Activated CD4-positive, alpha-beta memory T cell treated with anti-CD3 and anti-CD28 coated beads, Interleukin-2, amount 10 ng/mL, durations not matched to agents 7 days and 5 days (primary cell): ENCODE results near the gene CDH20. TPM values are rescaled to one million over a fixed set of nuclear protein-coding genes. Genes with fewer than 3 reads are reported as not detected.

Experiments used
- CTCF ChIA-PET: fragments of 350-600 bp; sonication (Branson Sonifier 250); formaldehyde crosslinking; loops from one replicate; lab custom pipeline; 2021; ENCODE audit warnings: antibody characterized with exemption, inconsistent platforms; lab: Charles Lee
- POLR2A ChIA-PET: fragments of 350-600 bp; sonication (Branson Sonifier 250); formaldehyde crosslinking; loops from one replicate; lab custom pipeline; 2021; ENCODE audit warnings: antibody characterized with exemption; lab: Charles Lee
- DNase-seq: peaks from one replicate; pipeline ENCODE4 v3.0.0-alpha.2; 2020
- H3K27ac Mint-ChIP-seq: one replicate; pipeline ENCODE4 v1.8.0; 2021; ENCODE audit warnings: mild to moderate bottlenecking, mixed read lengths
- H3K27me3 Mint-ChIP-seq: one replicate; pipeline ENCODE4 v1.8.0; 2021; ENCODE audit warnings: mixed read lengths
- H3K36me3 Mint-ChIP-seq: one replicate; pipeline ENCODE4 v1.8.0; 2021; ENCODE audit warnings: low read depth, mixed read lengths
- H3K4me1 Mint-ChIP-seq: one replicate; pipeline ENCODE4 v1.8.0; 2021; ENCODE audit warnings: mixed read lengths
- H3K4me3 Mint-ChIP-seq: one replicate; pipeline ENCODE4 v1.8.0; 2021; ENCODE audit warnings: mild to moderate bottlenecking, mixed read lengths
- H3K9me3 Mint-ChIP-seq: one replicate; pipeline ENCODE4 v1.8.0; 2021; ENCODE audit warnings: mixed read lengths
- total RNA-seq, 2 experiments: library from RNA; stranded (reverse); gene quantifications; one replicate each; pipeline ENCODE4 v1.2.3, GENCODE V29; 2021

The CDH20 gene
- total RNA-seq, 2 experiments from 2014 or later, result not detected

DNA sequence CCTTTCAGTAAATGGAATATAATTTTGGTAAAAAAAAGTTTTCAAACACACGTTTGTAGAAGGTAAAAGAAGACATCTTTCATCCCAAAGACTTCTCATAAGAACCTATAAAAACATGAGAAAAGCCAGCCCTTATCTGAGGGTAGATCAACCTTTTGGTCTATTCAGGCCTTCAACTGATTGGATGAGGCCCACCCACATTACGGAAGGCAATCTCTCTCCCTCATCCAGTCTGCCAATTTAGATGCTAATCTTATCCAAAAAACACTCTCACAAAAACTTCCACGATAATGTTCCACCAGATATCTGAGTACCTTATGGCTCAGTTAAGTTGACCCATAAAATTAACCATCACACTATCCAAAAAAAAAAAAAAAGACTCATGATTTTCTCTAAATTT, 2.2 kb upstream of the CDH20 start:
- CTCF ChIA-PET, result interaction anchor here (1.1 kb wide), 1 partner anchor 9 kb away, joined by 3 read pairs; no protein-coding TSS in a partner anchor
- no peak overlapping the region for H3K4me3 Mint-ChIP-seq
- H3K27me3 Mint-ChIP-seq, result peaks cover 20% of the 10 kb centered on the region
- POLR2A ChIA-PET, result no interaction called here
- H3K9me3 Mint-ChIP-seq, result no peaks in the 10 kb centered on the region
- no peaks in the 10 kb centered on the region for H3K4me1 Mint-ChIP-seq
- no peak for DNase-seq
- H3K27ac Mint-ChIP-seq, result no peak overlapping the region
- H3K36me3 Mint-ChIP-seq, result no peaks in the 10 kb centered on the region

DNA sequence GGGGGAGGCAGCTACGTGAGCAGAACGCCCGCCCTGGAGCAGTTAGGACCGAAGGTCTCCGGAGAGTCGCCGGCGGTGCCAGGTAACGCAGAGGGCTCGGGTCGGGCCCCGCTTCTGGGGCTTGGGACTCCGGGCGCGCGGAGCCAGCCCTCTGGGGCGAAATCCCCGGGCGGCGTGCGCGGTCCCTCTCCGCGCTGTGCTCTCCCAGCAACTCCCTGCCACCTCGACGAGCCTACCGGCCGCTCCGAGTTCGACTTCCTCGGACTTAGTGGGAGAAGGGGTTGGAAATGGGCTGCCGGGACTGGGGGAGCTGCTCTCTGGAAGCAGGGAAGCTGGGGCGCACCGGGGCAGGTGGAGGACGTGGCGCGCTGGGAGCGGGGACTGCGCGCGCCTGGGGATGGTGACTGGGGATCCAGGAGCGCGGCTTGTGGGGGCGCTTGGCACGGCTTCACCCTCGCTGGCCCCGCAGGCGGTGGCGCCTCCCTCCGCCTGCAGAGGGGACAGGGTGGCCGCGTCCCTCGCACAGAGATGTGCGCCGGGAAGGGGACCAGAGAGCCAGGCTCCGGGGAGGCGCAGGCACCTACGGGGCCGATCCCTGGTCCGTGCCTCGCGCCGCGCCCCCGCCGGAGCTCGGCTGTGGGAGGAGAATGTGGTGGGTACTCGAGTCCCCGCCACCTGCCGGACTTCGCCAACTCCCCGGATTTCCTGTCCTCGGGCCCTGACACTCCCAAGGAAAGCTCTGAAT, 688 bp downstream of the CDH20 start:
- Mint-ChIP-seq H3K4me3 (no peak overlapping the region), H3K27ac (no peak overlapping the region), H3K36me3 (no peaks in the 10 kb centered on the region), H3K27me3 (peaks cover 22% of the 10 kb centered on the region), H3K4me1 (no peaks in the 10 kb centered on the region), H3K9me3 (no peaks in the 10 kb centered on the region)
- DNase-seq, result no peak
- POLR2A ChIA-PET, result no interaction called here
- CTCF ChIA-PET, result no interaction called here

GRCh38 chr18:61334491-61334850, 1.2 kb downstream of the CDH20 start:
- no peak overlapping the region for H3K4me3 Mint-ChIP-seq
- no peaks in the 10 kb centered on the region for H3K36me3 Mint-ChIP-seq
- ChIA-PET CTCF (no interaction called here), POLR2A (no interaction called here)
- DNase-seq, result no peak
- H3K4me1 Mint-ChIP-seq, result no peaks in the 10 kb centered on the region
- peaks cover 22% of the 10 kb centered on the region for H3K27me3 Mint-ChIP-seq
- no peak overlapping the region for H3K27ac Mint-ChIP-seq
- H3K9me3 Mint-ChIP-seq, result no peaks in the 10 kb centered on the region

DNA sequence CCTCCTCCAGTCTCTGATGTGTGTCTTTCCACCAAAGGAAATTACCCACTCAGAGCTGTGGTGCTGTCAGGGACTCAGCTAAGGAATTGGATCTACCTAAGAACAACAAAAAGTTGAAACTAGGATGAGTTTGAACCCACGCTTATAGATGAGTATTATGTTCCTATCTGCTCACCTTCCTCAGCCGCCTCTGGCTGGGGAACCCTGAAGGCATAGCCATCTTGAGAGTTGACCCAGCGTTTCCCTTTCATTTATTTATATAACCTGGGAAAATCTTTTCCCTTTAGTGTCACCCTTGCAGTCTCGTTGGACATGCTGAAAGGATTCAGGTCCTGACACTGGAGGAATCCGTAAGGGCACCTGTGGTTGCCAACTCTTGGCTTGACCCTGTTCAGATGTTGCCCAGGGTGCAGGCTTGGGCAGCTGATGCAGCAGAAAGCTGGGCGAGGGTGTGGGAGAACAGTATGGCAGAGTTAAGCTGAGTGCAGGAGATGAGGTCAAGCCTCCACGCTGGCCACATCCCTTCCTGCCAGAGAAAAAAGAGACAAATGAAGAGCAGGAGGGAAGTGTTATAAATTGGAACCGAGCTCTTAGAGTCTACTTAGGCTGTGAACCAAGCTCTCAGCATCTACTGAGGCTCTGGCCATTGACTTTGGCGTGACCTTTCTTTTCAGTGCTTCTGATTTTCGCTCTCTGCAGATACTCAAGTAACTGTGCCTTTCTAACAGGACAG, 1.9 kb downstream of the CDH20 start:
- H3K4me1 Mint-ChIP-seq, result no peaks in the 10 kb centered on the region
- no peaks in the 10 kb centered on the region for H3K9me3 Mint-ChIP-seq
- H3K4me3 Mint-ChIP-seq, result no peak overlapping the region
- no peaks in the 10 kb centered on the region for H3K36me3 Mint-ChIP-seq
- POLR2A ChIA-PET, result no interaction called here
- H3K27me3 Mint-ChIP-seq, result peaks cover 22% of the 10 kb centered on the region
- no peak for DNase-seq
- H3K27ac Mint-ChIP-seq, result no peak overlapping the region
- CTCF ChIA-PET, result no interaction called here

DNA sequence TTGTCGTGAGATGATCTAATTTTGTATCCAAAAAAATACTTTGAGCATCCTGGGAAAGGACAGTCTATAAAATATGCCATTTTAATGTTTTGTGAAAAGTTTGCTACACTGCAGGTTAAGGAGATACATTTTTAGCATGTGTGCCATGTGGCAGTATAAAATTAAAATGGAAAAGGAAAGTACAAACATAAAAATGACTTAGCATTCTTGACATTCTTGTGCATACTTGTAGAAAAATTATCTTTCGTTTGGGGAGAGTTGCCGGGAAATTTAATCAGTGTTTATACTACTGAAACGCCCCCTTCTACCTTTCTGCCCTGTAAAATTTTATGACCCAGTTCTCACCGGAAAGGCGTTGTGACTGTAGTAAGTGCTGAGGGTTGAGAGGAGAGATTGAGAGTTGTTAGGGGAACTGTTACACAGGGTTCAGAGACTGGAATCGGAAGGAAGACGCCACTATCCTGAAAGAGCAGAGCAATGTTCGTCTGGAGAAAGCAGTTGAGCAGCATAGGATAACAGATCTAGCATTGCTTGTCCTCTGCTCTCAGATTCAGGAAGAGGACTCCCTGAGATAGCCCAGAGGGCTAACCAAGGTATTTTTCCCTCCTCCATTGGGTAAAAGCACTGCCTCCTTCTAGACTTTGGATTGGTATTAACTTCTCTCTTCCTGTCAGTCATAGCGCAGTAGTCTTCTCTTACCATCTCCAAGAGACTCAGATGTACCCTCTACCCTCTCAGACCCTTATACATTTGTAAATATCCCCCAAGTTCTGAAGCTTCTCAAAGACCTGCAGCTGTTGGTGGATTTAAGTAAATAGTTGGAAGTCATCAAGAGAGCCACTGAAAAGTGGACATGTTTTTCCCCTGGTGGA, 2.7 kb downstream of the CDH20 start:
- POLR2A ChIA-PET, result no interaction called here
- no peak for DNase-seq
- Mint-ChIP-seq H3K36me3 (no peaks in the 10 kb centered on the region), H3K4me3 (no peak overlapping the region), H3K27me3 (peaks cover 22% of the 10 kb centered on the region), H3K27ac (no peak overlapping the region), H3K9me3 (no peaks in the 10 kb centered on the region), H3K4me1 (no peaks in the 10 kb centered on the region)
- CTCF ChIA-PET, result no interaction called here

DNA sequence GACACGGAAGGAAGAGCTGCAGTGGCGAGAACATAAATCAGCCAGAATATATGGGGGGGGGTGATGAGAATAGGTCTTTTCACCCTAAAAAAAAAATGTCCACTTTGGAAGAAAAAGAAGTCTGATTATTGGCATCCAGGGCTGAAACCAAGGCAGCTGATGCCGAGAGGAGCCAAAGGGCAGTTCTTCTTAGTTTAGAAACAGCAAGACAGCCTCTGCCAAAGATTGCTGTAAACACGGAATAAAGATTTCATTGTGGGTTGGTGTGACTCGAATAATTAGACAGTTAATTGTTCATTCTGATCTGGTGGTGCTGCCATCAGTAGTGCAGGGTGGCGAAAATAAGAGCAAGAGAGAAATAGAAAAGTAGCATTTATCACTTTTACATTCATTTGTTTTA, 3.5 kb downstream of the CDH20 start:
- CTCF ChIA-PET, result no interaction called here

GRCh38 chr18:61337527-61337926, 4.3 kb downstream of the CDH20 start:
- POLR2A ChIA-PET, result no interaction called here
- Mint-ChIP-seq H3K4me3 (no peak overlapping the region), H3K27ac (no peak overlapping the region), H3K27me3 (peaks cover 19% of the 10 kb centered on the region), H3K36me3 (no peaks in the 10 kb centered on the region), H3K9me3 (no peaks in the 10 kb centered on the region), H3K4me1 (no peaks in the 10 kb centered on the region)
- CTCF ChIA-PET, result no interaction called here
- no peak for DNase-seq

More for the DNA sequence above, 3.5 kb downstream of the CDH20 start:
- Mint-ChIP-seq H3K9me3 (no peaks in the 10 kb centered on the region), H3K4me3 (no peak overlapping the region), H3K4me1 (no peaks in the 10 kb centered on the region), H3K27me3 (peaks cover 22% of the 10 kb centered on the region), H3K27ac (no peak overlapping the region), H3K36me3 (no peaks in the 10 kb centered on the region)
- DNase-seq, result no peak
- POLR2A ChIA-PET, result no interaction called here

DNA sequence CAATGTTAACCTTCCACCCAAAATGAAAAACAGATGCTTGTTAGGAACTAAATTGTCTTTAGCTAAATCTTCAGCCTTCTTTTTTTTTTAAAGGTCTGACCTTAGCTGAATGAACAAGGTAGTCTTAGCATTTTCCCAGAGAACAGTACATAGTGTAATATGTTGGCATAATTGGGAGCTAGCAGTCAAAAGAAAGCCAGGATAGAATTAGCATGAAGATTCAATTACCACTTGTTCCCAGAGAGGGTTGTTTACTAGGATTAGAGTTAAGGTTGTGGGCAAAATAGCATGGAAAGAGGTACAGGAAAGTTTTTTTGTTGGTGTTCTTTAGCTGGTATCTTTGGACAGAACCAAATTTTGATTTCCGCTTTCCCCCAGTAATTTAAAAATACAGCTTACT, 6.9 kb downstream of the CDH20 start:
- POLR2A ChIA-PET, result no interaction called here

DNA sequence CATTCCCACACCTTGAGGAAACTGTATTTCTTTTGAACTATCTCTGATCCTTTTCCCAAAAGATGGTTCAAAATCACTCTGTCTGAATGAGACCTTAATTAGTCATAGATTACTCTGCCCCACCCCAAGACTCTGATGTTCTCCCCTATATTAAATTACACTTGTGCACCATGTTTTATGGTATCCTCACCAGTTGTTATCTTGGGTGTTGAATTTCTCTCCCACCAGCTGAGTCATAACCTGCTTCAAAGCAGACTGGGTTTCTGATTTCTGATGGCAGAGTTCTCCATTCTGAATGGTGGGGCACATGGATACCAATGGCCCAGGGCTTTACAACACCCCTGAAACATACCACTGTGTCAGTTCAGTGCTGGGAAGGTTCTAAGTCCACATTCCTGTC, 15.0 kb downstream of the CDH20 start:
- DNase-seq, result no peak
- ChIA-PET POLR2A (no interaction called here), CTCF (no interaction called here)
- no peaks in the 10 kb centered on the region for H3K36me3 Mint-ChIP-seq
- H3K4me1 Mint-ChIP-seq, result no peaks in the 10 kb centered on the region
- no peaks in the 10 kb centered on the region for H3K9me3 Mint-ChIP-seq
- H3K27me3 Mint-ChIP-seq, result no peaks in the 10 kb centered on the region
- no peak overlapping the region for H3K4me3 Mint-ChIP-seq
- H3K27ac Mint-ChIP-seq, result no peak overlapping the region

More for the DNA sequence above, 6.9 kb downstream of the CDH20 start:
- Mint-ChIP-seq H3K9me3 (no peaks in the 10 kb centered on the region), H3K27ac (no peak overlapping the region), H3K36me3 (no peaks in the 10 kb centered on the region), H3K4me1 (no peaks in the 10 kb centered on the region), H3K27me3 (peaks cover 4% of the 10 kb centered on the region), H3K4me3 (no peak overlapping the region)
- CTCF ChIA-PET, result no interaction called here
- DNase-seq, result no peak

- Mint-ChIP-seq H3K9me3 (no peaks in the 10 kb centered on the region), H3K4me3 (no peak overlapping the region), H3K27me3 (no peaks in the 10 kb centered on the region), H3K4me1 (no peaks in the 10 kb centered on the region), H3K27ac (no peak overlapping the region), H3K36me3 (no peaks in the 10 kb centered on the region)
- ChIA-PET CTCF (no interaction called here), POLR2A (no interaction called here)
- no peak for DNase-seq
These were observed 17.3 kb downstream of the CDH20 start for GRCh38 chr18:61350578-61350977.

DNA sequence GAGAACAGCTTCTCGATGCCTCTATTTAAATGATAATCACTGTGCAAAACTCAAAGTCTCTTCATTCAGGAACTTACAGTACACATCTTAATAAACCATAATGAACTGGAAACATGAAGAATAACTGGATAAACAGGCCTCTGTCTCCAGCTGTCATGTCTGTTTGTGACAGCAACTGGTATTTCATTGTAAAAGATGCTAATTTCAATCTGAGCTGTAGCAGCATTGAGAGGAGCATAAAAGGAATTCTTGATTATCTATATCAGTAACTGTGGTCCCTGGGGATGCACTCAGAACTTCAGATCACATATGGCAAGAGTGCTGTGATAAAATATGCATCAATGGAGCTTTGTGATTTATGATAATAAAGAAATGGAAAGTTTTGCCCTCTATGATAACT, 18.8 kb downstream of the CDH20 start:
- CTCF ChIA-PET, result no interaction called here

DNA sequence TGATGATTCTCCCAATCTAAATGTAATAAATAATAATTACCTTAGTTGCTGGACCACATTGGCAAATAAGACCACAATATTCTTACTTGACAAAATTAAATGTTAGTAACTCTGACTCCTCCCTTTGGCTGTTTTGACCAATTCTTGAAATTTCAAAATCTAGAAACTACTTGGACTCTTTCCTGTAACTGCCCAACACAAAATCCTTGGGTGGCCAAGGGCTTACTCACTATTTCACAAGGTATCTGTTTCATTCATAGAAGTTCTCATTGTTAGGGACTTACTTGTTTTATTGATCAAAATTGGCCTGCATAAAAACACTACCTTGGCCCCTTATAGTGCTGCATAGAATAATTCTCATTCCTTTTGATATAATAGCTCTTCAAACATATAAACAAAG, 19.4 kb downstream of the CDH20 start:
- H3K4me3 Mint-ChIP-seq, result no peak overlapping the region
- no peaks in the 10 kb centered on the region for H3K27me3 Mint-ChIP-seq
- no peak for DNase-seq
- no peak overlapping the region for H3K27ac Mint-ChIP-seq
- no peaks in the 10 kb centered on the region for H3K36me3 Mint-ChIP-seq
- CTCF ChIA-PET, result no interaction called here
- H3K9me3 Mint-ChIP-seq, result no peaks in the 10 kb centered on the region
- POLR2A ChIA-PET, result no interaction called here
- no peaks in the 10 kb centered on the region for H3K4me1 Mint-ChIP-seq

More for the DNA sequence above, 18.8 kb downstream of the CDH20 start:
- POLR2A ChIA-PET, result no interaction called here
- no peak overlapping the region for H3K27ac Mint-ChIP-seq
- no peak overlapping the region for H3K4me3 Mint-ChIP-seq
- H3K4me1 Mint-ChIP-seq, result no peaks in the 10 kb centered on the region
- no peak for DNase-seq
- no peaks in the 10 kb centered on the region for H3K36me3 Mint-ChIP-seq
- H3K27me3 Mint-ChIP-seq, result no peaks in the 10 kb centered on the region
- H3K9me3 Mint-ChIP-seq, result no peaks in the 10 kb centered on the region
